ENCODE data around the gene IDH2.
A peak's percentile ranks its signal among the peaks of the same experiment; 100 is the strongest.
"Not testable (repeated sequence)": the region's sequence is repeated elsewhere in the genome, so short reads cannot be mapped to it uniquely, and the experiment has no call there.

IDH2 gene

DNA sequence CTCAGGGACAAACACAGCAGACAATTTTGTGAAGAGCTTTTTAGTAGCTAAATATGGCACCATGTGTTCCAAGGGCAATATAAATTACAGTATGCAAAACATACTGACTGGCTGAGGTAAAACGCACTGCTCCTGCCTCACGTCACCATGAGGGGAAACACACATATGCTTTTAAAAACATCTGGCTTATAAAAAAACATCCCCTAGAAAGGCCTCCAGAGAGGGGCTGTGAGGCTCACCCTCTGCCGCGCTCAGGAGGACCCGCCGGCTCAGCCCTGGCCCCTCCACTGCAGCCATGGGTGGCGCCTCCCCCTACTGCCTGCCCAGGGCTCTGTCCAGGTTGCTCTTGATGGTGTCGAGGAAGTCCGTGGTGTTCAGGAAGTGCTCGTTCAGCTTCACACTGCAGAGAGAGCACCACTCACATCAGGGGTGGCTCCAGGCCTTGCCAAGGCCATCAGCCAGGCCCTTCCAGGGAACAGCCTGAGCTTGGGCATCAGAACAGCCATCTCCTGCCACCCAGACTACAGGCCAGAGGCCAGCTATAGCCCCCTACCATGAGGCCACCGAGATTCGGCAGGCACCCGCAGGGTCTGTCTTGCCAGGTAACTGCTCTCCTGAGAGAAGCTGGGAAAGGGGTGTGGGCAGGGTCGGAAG lies 18.2 kb downstream of the IDH2 start:
- DNase-seq = no peak

DNA sequence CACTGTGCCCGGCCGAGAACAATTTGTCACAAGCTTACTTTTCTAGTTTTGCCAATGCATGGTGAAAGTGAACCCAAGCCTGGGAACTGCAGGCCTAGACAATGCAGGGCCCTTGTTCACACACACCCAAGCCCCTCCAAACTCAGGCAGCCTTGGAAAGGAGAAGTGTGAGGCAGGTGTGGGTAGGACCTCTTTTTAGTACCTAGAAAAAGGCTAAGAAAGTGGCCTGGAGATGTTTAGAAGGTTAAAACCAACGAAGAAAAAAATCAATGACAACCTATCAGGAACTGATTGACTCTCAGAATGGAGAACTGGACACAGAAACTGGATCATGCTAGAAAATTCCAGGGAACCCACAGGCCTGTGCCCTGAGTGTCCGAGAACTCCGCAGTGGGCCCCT lies 18.8 kb downstream of the IDH2 start:
- DNase-seq = no peak

DNA sequence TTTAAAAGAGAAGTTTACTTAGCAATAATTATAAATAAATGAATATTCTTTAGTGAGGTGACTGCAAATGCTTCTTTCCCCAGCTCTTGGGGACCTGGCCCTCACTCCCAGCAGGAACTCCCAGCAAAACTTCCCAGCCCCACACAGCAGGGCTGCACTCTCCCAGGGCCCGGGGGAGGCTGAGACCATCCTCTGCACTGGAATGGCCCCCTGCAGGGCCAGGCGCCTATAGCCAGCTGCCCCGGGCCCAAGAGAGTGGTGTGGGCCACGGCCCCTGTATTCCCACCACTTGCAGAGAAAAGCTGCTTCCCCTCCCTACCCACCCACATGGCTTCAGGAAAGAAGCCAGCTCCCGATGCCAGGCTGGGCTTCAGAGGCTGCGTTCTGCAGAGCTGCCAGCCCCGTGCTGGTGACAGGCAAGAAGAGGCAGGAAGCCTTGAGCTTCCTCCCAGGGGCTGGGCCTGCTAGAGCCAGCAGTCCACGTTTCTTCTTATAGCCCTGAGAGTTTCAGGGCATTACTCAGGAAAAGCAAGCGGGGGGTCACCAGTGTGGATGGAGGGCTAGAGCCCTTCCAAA lies 20.0 kb downstream of the IDH2 start:
- DNase-seq = no peak

DNA sequence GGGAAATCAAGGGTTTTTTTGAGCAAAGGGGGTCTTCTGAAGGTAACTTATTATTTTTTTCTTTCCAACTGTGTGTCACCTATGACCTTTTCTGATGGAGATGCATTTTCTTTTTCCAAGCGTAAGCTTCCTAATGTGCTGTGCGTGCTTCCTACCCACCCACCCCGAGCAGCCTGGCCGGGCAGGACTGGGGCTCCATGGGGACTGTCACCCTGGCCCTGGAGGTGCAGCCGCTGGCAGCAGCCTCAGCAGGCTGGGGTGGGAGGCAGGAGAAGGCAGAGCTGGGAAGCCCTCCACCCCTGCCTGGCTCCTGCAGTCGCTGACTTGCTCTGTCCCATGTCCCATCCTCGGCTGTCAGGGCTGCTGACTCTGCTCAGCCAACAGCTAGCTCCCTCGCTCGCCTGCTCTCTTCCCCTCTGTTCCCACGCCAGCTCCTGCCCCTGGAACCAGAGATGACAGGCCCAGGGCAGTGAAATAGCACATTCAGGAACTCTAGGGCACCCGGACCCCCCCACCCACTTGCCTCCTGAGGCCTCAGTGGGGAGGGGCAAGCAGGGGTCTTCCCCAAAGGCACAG lies 21.4 kb downstream of the IDH2 start:
- no peak for DNase-seq

DNA sequence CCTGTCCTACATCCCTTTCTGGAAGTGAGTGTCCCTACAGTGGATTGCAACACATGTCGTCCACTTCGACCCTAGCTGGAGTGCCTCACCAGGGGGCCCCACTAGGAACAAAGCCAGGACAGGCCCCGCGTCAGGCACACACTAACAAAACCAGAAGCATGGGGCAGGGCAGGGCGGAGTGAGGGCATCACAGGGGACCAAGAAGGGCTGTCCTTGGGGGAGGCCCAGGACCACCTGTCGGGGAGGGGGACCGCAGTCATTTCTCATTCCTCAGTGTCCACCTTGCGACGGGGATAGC lies 21.9 kb downstream of the IDH2 start:
- no peak for DNase-seq

DNA sequence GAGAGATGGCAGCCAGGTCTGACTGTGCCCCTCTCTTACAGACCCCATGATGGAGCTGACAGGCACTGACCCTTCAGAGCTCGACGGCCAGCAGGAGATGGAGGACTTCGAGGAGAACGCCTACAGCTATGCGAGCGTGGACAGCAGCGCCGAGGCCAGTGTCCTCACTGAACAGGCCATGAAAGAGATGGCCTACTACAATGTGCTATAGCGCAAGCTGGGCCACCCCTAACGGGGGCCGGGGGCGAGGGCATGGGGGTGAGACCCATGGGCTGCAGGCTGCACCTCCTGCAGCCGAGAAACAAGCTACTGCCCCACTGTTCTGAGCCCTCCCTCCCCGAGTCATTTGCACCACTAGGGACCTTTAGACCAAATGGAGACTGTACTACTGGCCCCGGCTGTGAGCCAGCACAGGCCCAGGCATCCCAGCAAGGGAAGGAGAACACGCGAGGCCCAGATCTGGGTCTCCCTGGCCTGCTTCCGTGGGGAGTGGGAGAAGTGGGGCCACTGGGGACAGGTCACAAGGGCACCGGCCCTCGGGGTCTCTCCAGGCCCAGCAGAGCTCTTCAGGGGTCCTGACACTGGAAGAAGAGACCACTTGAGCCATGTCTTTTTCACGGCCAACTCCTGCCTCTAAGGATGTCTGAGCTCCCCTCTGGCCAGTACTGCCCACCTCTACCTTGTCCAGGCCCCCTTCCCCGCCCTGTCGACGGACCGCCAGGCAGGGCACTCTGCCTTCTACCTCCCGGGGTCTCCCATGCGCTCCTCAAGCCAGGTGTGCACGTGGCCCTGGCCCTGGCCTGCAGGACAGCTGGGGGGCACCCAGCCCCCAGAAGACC lies 22.4 kb downstream of the IDH2 start:
- no peak for DNase-seq

DNA sequence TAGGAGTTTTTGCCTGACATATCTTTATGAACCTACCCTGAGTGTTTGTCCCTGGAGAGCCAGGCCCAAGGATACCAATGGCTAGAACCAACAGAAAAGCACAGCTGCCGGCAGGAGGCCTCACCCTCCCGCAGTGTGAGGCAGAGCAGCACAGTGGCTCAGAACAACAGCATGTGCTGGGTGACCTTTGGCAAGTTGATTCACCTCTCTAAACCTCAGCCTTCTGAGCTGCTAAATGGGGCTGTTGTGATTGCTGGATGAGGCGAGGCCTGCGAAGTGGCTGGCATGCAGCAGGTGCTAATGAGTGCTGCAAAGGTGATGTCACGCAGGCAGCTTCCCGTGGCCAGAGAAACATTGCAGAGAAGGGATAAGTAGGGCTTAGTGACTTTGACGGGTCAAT lies 23.3 kb downstream of the IDH2 start:
- no peak for DNase-seq

DNA sequence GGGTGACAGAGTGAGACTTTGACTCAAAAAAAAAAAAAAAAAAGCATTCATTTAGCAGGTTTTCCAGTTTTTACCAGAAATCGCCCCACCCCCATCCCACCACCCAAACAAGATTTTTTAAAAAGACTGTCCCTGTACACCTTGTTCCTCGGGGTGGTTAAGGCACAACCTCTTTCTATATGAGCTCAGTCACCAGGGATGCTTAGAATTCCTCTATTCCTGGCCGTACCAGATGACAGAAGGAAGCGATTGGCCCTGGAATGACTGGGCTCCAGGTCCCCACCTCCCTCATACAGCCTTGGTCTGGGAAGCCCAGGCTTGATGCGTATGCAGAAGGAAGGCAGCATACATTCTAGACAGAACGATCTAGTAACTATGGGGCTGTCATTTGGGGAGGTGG lies 25.6 kb downstream of the IDH2 start:
- DNase-seq = no peak

DNA sequence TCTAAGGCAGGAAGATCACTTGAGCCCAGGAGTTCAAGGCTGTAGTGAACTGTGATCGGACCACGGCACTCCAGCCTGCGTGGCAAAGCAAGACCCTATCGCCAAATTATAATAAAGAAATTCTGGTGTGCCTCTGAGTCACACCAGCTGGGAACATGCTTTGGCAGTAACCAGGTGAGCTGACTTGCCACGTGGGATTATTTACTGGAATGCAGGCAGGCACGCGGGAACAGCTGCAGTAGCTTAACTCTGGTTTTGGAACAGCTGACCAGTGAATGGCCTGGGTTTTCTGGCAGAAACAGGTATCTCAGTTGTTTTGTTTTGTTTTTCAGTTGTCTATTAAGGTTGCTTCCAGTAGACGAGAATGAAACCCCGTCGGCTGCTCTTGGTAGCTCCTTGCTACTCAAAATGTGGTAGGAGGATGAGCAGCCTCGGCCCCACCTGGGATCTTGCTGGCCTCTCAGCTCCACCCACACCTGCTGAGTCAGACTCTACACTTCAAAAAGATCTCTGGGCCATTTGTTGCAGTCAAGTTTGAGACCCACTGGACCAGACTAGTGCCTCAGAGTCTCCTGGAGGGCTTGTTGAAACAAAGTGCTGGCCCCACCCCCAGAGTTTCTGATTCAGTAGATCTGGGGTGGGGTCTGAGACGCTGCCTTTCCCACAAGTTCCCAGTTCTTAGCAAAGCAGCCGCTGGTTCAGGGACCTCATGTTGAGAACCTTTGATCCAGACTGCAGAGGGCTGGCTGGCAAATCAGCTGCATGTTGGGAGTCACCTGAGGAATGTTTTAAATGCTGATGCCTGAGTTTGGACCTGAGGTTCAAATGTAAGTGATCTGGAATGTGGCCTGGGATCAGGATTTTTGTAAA lies 26.6 kb downstream of the IDH2 start:
- no peak for DNase-seq

DNA sequence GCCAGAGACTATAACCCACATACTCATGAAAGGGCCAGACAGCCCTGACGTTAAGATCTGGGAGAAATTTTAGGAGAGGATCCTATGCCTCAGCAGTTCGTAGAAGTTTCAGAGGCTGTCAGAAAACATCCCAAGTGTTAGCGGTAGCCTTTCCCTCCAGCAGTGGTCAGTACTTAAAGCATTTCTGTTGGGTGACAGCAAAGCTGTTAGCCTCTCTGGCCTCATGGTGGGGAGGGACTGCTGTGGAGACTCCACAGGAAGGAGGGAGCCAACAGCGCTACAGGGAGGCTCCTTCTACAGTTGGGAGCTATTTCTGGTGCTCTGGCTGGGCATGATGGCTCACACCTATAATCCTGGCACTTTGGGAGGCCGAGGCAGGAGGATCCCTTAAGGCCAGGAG lies 27.4 kb downstream of the IDH2 start:
- DNase-seq = no peak

DNA sequence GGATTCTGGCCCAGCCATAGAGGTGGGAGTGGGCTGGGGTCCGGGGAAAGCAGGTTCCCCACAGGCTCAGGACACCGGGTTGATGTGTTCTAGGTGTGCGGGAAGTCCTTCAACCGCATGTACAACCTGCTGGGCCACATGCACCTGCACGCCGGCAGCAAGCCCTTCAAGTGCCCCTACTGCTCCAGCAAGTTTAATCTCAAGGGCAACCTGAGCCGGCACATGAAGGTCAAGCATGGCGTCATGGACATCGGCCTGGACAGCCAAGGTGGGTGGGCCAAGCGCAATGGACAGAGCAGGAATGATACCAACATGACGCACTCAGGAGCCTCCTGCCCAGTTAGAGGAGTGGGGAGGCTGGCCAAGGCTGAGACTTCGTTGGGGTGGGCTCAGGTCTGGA lies 28.2 kb downstream of the IDH2 start:
- DNase-seq = no peak

DNA sequence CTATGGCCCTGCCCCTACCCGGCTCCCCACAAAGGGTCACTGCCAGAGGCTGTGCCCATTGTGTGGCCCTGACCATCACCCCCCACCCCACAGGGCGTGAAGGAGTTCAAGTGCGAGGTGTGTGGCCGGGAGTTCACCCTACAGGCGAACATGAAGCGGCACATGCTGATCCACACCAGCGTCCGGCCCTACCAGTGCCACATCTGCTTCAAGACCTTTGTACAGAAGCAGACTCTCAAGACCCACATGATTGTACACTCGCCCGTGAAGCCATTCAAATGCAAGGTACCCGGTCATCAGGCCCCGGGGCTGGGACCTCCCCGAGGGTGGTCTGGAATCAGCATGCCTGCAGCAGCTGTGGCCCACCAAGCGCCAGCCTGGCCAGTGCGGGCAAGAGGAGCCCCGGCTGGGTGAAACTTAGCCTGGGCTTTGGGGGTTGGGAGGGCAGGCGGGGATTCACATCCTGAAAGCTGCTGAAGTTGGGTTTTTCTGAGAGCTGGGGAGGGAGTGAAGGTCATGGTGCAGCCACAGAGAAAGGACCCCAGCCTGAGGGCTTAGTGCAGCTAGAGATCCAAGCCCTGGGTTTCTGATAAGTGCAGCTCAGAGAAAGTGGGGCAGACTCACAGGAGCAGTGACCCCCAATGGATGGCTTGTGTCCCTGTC lies 29.2 kb downstream of the IDH2 start:
- DNase-seq = no peak

DNA sequence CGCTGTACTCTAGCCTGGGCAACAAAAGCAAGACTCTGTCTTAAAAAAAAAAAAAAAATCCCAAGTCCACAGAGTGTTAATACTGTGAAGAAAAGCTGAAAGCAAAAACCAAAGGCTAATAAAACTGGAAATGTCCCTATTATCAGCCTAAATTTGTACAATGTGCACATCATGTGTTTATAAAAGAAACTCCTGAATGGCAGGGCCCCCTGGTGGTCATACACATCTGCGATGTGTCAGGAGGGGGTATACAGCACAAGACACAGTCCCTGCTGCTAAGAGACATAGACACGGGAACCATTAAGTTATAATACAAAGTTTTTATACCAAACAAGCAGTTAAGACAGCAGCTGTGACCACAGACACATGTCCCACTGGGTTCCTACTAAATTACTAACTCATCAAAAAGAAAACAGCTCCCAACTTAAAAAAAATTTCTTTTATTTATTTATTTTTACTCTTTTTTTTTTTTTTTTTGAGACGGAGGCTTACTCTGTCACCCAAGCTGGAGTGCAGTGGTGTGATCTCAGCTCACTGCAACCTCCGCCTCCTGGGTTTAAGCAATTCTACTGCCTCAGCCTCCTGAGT lies 31.0 kb downstream of the IDH2 start:
- DNase-seq = peak; percentile 37

DNA sequence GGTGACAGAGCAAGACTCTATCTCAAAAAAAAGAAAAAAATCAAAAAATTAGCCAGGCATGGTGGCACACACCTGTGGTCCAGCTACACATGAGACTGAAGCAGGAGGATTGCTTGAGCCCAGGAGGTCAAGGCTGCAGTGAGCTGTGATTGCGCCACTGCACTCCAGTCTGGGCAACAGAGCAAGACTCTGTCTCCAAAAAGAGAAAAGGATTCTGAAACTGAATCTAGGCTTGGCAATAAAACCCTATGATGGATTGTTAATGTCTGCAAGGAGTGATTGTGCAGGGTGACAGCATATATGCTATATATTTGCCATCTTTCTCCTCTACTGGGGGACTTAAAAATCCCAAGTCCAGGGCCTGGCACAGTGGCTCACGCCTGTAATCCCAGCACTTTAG lies 31.6 kb downstream of the IDH2 start:
- DNase-seq = not testable (repeated sequence)

DNA sequence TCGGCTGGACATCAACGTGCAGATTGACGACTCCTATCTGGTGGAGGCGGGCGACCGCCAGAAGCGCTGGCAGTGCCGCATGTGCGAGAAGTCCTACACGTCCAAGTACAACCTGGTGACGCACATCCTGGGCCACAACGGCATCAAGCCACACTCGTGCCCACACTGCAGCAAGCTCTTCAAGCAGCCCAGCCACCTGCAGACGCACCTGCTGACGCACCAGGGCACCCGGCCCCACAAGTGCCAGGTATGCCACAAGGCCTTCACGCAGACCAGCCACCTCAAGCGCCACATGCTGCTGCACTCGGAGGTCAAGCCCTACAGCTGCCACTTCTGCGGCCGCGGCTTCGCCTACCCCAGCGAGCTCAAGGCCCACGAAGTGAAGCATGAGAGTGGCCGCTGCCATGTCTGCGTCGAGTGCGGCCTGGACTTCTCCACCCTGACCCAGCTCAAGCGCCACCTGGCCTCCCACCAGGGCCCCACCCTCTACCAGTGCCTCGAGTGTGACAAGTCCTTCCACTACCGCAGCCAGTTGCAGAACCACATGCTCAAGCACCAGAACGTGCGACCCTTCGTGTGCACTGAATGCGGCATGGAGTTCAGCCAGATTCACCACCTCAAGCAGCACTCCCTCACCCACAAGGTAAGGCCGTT lies 34.2 kb downstream of the IDH2 start:
- no peak for DNase-seq

DNA sequence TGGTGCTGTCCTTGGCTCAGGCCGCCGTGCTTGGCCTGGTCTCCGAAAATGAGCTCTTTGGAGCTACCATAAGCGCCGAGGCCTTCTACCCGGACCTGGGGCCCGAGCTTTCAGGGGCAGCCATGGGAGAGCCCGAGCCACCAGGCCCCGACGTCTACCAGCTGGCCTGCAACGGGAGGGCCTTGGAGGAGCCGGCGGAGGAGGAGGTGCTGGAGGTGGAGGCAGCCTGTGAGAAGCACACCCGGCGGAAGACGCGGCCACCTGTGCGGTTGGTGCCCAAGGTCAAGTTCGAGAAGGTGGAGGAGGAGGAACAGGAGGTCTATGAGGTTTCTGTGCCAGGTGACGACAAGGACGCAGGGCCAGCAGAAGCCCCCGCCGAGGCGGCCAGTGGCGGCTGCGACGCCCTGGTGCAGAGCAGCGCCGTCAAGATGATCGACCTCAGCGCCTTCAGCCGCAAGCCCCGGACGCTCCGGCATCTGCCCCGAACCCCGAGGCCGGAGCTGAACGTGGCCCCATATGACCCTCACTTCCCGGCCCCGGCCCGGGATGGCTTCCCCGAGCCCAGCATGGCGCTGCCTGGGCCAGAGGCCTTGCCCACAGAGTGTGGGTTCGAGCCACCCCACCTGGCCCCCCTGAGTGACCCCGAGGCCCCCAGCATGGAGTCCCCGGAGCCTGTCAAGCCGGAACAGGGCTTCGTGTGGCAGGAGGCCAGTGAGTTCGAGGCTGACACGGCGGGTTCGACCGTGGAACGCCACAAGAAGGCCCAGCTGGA lies 34.9 kb downstream of the IDH2 start:
- DNase-seq = no peak

DNA sequence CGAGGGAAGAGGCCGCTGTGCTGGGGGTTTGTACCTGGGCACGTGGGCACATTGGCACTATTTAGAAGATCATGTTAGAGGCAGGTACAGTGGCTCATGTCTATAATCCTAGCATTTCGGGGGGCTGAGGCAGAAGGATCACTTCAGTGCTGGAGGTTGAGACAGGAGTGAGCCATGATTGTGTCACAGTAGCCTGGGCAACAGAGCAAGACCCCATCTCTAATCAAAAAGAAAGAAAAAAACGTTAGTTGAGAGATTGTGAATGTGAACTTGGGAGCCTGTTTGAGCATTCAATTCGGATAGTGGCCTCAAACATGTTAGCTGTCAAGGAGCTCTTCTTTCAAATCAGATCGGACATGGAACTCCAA lies 36.6 kb downstream of the IDH2 start:
- DNase-seq = no peak

DNA sequence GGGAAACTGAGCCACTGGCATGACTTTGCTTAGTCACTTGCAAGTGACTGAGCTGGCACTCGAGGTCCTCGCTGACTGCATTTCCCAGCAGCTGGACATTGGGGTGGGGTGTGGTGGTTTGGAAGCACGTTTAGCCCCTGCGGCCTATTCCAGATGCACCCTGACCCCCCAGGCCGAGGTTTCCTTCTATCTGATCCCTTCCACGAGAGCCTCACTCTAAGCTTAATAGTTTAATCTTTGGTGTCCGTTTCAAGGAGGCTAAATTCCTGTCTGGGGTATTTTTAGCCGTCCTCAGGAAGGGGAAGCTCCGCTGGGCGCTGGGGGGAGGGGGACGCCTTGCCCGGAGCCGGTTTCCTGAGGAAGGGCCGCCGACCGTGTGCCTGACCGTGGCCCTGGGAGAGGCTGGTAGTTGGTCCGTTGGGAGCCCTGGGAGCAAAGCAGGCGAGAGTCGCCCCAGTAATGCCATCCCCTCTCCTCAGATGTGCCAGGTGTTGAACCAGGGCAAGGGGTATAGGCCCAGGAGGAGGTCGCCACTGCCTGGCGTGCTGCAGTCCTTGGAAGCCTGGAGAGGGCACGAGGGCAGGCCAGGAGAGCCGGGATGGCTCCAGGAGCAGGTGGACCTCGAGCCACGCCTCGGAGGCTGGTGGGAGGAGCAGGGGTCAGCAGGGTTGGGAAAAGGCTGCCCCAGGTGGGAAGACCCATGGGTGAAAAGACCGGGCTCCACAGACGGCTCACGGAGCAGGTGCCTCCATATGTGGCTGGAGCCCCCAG lies 37.2 kb downstream of the IDH2 start:
- no peak for DNase-seq

DNA sequence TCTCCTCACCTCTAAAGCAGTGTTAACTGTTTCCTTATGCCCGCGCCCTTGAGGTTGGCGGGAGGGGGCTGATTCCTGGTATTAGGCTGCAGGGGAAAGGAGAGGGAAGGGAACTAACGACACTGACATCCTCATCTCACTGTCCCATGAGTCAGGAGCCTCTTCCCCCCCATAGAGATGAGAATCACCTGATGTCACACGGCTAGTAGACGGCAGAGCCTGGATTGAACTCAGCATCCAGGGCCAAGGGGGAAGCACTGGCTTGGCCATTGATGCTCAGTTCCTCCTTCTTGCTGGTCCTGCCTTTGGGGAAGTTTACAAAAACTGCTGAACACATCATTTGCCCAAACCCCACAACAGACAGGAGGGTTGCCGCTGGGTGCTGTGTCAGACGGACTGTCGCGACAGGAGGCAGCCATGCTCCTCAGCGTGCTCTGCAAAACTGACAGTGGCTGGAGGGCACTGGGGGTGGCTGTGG lies 38.5 kb downstream of the IDH2 start:
- DNase-seq = no peak

All from NCI-H1436 treated with DMSO at 0.1 percent for 48 hours (cell line).